ENCODE results near the gene CLIP2.
A peak's percentile ranks its signal among the peaks of the same experiment; 100 is the strongest.
"Not testable (repeated sequence)": the region's sequence is repeated elsewhere in the genome, so short reads cannot be mapped to it uniquely, and the experiment has no call there.

CLIP2 gene

DNA sequence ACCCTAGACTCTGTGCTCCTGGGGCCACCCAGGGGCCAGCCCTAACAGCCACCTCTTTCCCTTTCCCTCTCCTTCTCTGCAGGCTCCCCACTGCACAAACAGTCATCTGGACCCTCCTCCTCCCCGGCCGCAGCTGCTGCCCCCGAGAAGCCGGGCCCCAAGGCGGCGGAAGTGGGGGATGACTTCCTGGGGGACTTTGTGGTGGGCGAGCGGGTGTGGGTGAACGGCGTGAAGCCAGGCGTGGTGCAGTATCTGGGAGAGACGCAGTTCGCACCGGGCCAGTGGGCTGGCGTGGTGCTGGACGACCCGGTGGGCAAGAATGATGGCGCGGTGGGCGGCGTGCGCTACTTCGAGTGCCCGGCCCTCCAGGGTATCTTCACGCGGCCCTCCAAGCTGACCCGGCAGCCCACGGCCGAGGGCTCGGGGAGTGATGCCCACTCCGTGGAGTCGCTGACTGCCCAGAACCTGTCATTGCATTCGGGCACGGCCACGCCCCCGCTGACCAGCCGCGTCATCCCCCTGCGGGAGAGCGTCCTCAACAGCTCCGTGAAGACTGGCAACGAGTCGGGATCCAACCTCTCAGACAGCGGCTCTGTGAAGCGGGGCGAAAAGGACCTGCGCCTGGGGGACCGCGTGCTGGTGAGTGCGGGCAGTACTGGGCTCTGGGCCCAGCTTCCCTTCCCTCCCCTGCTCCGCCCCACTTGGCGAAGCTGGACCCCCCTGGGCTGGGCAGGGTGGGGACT lies 49.3 kb downstream of the CLIP2 start:
- DNase-seq, result no peak

DNA sequence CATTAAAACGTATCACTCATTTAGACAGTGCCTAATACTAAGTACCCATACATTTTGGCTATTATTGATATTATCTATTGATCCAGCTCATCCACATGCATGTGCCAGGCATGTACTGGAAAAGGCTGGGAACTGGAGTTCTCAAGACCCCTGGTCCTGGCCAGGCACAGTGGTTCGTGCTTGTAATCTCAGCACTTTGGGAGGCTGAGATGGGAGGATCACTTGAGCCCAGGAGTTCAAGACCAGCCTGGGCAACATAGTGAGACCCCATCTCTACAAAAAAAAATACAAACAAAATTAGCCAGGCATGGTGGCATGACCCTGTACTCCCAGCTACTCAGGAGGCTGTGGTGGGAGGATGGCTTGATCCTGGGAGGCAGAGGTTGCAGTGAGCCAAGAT lies 50.4 kb downstream of the CLIP2 start:
- not testable (repeated sequence) for DNase-seq

DNA sequence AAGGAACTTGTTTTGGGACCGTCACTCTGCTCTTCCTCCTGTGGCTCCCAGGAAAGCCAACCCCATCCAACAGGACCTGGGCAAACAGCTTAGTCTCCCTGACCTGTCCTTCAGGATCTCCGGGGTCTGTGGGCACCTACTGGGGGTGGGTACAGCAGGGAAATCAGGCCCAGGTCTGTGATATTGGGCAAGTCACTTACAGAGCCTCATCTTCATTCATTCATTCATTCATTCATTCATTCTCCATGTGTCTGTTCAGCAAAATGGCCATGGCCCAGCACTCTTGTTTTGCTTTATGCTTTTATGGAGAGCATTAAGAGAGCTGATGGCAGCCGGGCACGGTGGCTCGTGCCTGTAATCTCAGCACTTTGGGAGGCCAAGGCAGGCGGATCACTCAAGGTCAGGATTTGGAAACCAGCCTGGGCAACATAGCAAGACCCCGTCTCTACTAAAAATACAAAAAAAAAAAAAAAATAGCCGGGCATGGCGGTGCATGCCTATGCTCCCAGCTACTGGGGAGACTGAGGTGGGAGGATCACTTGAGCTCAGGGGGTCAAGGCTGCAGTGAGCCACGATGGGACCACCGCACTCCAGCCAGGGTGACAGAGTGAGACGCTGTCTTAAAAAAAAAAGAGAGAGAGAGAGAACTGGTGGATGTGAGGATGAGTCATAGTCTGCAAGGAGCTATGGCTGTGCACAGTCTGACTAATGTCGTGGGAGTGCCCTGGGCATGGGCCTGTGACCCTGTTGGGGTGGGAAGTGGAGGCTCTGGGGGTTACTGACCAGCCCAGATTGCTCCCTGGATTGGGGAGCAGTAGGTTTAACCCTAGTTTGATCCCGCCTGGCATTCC lies 54.3 kb downstream of the CLIP2 start:
- no peak for DNase-seq

GRCh38 chr7:74344132-74344496 lies 54.9 kb downstream of the CLIP2 start:
- DNase-seq, result no peak

- no peak for DNase-seq
Observed at GRCh38 chr7:74344786-74345185, 55.6 kb downstream of the CLIP2 start.

DNA sequence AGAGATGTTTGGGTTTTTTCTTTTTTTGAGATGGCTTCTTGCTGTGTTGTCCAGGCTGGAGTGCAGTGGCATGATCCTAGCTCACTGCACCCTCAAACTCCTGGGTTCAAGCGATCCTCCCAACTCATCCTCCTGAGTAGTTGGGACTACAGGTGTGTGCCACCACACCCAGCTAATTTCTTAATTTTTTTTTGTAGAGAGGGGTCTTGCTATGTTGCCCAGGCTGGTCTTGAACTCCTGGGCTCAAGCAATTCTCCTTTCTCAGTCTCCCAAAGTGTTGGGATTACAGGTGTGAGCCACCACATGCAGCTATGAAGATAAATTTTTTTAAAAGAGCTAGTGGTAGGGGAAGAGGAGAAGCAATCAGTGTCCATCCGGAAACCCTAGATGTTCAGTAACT lies 56.8 kb downstream of the CLIP2 start:
- DNase-seq, result no peak

DNA sequence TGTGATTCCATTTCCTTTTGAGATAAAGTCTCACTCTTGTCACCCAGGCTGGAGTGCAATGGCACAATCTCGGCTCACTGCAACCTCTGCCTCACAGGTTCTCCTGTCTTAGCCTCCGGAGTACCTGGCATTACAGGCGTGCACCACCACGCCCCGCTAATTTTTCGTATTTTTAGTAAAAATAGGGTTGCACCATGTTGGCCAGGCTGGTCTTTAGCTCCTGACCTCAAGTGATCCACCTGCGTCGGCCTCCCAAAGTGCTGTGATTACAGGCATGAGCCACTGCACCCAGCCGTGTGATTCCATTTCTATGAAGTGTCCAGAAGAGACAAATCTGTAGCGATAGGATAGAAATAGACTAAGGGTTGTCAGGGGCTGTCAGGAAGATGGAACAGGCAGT lies 60.4 kb downstream of the CLIP2 start:
- DNase-seq, result no peak

GRCh38 chr7:74350751-74351150 lies 61.5 kb downstream of the CLIP2 start:
- DNase-seq, result no peak

- DNase-seq, result peak in 1 of 2 experiments; percentile 16
Observed at GRCh38 chr7:74351836-74352235, 62.6 kb downstream of the CLIP2 start.

GRCh38 chr7:74352551-74353138 lies 63.4 kb downstream of the CLIP2 start:
- DNase-seq, result not testable (repeated sequence)

- no peak for DNase-seq
Observed at GRCh38 chr7:74354009-74354408, 64.8 kb downstream of the CLIP2 start.

DNA sequence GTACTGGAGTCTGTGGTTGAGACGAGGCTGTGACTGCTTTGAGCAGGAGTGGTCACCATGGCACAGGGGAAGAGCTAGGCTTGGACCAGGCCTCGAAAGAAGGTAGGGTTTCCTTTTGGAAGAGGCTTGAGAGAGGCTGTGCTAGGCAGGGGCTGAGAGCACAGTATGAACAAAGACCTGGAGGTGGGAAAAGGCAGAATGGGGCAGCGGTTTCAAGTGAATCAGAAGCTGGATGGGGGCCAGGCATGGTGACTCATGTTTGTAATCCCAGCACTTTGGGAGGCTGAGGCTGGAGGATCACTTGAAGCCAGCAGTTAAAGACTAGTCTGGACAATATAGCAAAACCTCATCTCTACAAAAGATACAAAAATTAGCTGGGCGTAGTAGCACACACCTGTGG lies 65.9 kb downstream of the CLIP2 start:
- peak; percentile 8 to 50 for DNase-seq

GRCh38 chr7:74356589-74357315 lies 67.5 kb downstream of the CLIP2 start:
- DNase-seq, result no peak

- DNase-seq, result no peak
Observed at GRCh38 chr7:74360008-74360407, 70.8 kb downstream of the CLIP2 start.

DNA sequence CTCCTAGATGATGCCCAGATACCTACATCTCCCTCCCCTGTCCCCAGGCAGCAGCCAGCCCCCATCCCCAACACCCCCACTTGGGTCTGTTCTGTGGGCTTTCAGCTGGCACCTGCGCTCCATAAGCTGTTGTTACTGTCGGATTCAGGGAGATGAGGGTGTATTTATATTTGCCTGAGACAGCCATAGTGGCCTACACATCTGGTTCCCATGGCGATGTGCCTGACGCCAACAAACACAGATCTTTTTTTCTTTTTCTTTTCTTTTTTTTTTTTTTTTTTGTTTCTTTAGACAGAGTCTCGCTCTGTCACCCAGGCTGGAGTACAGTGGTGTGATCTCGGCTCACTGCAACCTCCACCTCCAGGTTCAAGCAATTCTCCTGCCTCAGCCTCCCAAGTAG lies 73.1 kb downstream of the CLIP2 start:
- DNase-seq, result no peak

DNA sequence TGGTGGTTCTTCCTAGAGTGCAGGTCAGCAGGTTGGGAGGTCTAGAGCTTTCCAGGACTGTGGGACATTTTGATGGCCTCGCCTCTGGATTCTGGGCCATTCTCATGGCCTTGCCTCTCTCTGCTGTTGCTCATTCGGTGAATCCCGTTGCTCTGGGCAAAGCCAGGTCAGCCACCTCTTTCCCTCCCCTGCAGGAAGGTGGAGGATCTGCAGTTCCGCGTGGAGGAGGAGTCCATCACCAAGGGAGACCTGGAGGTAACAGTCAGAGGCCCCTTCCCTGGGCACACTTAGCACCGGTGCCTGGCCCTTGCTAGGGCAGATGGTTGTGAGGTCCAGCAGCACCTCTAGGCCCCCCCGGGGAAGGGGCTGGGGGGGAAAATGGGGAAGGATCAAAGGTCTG lies 74.9 kb downstream of the CLIP2 start:
- no peak for DNase-seq

DNA sequence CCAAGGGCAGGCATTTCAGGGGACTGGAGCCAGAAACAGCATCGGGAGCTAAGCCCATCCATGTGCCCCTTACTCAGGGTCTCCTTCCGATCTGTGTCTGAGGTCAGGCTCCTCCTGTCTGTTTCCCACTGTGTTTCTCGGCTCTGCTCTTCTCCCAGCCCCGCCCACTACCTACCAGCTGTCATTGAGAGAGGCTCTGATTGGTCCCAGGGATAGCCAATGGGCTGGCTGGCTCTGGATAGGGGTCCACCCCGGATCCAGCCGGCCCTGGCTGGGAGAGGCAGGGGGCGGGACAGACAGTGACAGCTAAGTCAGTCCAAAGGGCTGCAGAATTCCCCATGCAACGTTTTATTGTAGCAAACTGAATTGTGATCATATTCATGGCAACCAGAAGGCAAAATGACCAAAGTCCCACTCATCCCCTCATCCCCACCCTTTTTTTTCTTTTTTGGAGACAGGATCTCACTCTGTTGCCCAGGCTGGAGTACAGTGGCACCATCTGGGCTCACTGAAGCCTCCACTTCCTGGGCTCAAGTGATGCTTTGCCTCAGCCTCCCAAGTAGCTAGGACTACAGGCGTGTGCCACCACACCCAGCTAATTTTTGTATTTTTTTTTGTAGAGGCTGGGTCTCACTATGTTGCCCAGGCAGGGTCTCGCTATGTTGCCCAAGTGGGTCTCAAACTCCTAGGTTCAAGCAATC lies 76.3 kb downstream of the CLIP2 start:
- peak; percentile 53 to 77 for DNase-seq

DNA sequence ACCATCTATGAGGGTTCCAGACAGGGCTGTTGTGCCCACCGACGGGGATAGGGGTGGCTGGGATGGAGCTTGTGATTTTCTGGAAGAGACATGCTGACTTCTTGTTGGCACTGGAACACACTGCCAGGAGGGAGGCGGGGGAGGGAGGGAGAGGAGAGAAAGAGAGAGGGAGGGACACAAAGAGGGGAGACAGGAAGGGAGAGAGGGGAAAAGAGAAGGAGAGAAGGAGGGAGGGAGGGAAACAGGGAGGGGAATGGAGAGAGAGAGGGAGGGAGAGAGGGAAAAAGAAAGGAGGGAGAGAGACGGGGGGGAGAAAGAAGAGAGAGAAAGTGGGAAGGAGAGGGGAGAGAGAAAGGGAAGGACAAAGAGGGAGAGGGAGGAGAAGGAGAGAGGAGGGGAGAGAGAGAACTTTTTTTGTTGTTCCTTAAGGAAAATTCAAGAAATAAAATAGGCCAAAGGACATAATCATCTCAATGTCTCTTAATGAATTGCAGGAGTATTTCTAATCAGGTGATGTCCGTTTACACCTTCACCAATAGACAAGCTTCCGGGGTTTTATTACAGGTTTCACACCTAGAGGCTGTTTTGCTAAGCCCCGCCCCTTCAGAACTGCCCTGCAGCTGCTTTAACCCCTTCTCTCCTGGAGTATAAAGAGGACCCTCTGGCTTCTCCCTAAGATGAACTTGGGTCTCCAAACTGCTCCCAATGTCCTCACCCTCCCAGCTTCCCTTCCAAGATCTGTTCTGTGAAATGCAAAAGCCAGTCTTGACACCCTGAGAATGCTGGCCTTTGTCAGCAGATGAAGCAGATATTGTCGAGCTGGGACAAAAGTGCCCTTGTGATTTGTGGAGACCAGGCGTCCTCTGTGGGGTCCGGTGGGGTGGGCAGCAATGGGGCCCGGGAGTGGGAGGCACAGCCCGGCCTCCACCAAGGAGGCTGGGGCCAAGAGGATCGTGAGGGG lies 82.5 kb downstream of the CLIP2 start:
- DNase-seq, result no peak

DNA sequence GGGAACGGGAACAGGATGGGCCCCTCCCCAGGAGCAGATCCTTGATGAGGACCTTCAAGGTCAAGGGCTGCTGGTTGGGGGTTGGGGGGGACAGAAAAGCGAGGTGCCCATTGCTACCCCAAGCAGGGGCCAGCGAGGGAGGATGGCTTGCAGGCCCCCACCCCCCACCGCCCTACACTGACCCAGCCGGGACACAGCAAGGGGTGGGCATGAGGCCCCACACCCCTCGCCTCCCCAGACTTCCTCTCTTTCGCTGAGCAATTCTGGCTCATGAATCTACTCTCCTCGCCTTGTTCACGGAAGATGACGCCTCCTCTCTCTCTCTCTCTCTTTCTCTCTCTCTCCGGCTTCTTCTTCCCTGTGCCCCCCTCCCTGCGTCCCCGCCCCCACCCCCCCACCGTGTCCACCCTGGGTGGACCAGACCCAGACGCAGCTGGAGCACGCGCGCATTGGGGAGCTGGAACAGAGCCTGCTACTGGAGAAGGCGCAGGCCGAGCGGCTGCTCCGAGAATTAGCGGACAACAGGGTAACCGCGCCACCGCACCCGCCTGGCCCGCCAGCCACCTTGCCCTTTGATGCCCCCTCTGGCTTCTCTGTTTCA lies 83.4 kb downstream of the CLIP2 start:
- no peak for DNase-seq

GRCh38 chr7:74373536-74373935 lies 84.3 kb downstream of the CLIP2 start:
- DNase-seq, result no peak

DNA sequence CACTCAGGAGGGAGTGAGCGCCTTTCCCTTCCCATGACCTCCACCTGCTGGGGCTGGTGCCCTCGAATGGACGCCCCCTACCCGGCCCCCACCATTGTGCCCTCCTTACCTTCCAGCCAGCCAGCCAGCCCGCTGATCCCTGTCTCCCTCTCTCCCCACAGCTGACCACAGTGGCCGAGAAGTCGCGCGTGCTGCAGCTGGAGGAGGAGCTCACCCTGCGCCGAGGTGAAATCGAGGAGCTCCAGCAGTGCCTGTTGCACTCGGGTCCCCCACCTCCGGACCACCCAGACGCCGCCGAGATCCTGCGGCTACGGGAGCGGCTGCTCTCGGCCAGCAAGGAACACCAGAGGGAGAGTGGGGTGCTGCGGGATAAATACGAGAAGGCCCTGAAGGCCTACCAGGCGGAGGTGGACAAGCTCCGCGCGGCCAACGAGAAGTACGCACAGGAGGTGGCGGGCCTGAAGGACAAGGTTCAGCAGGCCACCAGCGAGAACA lies 86.6 kb downstream of the CLIP2 start:
- no peak for DNase-seq

All from NCI-H446 (cell line).